ENCODE measurements around the gene WDFY4.

- no peak for TF ChIP-seq POLR2A (IDR thresholded peaks at IDR 0.05)
- TF ChIP-seq, protein P1, sequence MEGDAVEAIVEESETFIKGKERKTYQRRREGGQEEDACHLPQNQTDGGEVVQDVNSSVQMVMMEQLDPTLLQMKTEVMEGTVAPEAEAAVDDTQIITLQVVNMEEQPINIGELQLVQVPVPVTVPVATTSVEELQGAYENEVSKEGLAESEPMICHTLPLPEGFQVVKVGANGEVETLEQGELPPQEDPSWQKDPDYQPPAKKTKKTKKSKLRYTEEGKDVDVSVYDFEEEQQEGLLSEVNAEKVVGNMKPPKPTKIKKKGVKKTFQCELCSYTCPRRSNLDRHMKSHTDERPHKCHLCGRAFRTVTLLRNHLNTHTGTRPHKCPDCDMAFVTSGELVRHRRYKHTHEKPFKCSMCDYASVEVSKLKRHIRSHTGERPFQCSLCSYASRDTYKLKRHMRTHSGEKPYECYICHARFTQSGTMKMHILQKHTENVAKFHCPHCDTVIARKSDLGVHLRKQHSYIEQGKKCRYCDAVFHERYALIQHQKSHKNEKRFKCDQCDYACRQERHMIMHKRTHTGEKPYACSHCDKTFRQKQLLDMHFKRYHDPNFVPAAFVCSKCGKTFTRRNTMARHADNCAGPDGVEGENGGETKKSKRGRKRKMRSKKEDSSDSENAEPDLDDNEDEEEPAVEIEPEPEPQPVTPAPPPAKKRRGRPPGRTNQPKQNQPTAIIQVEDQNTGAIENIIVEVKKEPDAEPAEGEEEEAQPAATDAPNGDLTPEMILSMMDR (IDR thresholded peaks at IDR 0.05) = no peak
- no peak for TF ChIP-seq EP300 (IDR thresholded peaks at IDR 0.05)
- TF ChIP-seq POLR2AphosphoS5 (IDR thresholded peaks at IDR 0.05) = no peak
Observed at GRCh38 chr10:48776005-48776522, 91.4 kb downstream of the WDFY4 start.
